ENCODE measurements around the gene DLG1.

DNA sequence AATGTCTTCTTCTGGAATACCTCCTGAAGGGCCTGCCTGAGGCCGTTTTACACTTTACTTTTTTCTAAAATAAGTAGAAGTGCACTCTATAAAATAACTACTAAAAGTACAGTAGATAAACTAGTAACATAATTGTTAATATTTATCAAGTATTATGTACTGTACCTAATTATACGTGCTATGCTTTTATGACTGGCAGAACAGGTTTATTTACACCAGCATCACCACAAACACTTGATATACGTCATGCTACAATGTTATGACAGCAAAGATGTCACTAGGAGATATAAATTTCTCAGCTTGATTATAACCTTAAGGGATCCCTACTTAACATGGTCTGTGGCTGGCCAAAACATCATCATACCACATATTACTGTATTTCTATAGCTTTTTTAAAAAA is 29.4 kb downstream of the DLG1 start:
- TF ChIP-seq EZH2 (IDR thresholded peaks at IDR 0.05; ENCODE audit: borderline replicate concordance, low read depth, low read length, poor library complexity, severe bottlenecking) = no peak
- TF ChIP-seq, protein P1, sequence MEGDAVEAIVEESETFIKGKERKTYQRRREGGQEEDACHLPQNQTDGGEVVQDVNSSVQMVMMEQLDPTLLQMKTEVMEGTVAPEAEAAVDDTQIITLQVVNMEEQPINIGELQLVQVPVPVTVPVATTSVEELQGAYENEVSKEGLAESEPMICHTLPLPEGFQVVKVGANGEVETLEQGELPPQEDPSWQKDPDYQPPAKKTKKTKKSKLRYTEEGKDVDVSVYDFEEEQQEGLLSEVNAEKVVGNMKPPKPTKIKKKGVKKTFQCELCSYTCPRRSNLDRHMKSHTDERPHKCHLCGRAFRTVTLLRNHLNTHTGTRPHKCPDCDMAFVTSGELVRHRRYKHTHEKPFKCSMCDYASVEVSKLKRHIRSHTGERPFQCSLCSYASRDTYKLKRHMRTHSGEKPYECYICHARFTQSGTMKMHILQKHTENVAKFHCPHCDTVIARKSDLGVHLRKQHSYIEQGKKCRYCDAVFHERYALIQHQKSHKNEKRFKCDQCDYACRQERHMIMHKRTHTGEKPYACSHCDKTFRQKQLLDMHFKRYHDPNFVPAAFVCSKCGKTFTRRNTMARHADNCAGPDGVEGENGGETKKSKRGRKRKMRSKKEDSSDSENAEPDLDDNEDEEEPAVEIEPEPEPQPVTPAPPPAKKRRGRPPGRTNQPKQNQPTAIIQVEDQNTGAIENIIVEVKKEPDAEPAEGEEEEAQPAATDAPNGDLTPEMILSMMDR (conservative IDR thresholded peaks at IDR 0.05; ENCODE audit: low read depth, low read length) = no peak
